Natural killer cell (primary cell): Measurements from ENCODE around the gene SLC4A5. TPM values are rescaled to one million over a fixed set of nuclear protein-coding genes. Genes with fewer than 3 reads are reported as not detected.

ENCODE experiments used
- ATAC-seq, 3 donors: fragments of 150-1000 bp in 2 of 3; fragments of 200-7000 bp in 1 of 3; cut with Tn5 transposase; 1 replicate in 1 of 3; 2 replicates in 2 of 3; pipeline ENCODE4 v1.10.0; 2021; ENCODE audit warnings: mild to moderate bottlenecking in 2 of 3, moderate library complexity in 2 of 3
- DNase-seq, 2 donors: peaks; one replicate each; pipeline versions ENCODE4 v3.0.0 to v3.0.0-alpha.2; 2013 to 2021; ENCODE audit warnings: mixed read lengths in 1 of 2
- H3K27ac ChIP-seq: one replicate; pipeline ENCODE4 v1.5.1; 2013; ENCODE audit warnings: mild to moderate bottlenecking, low read length
- H3K27me3 ChIP-seq: one replicate; pipeline ENCODE4 v1.6.1; 2013; ENCODE audit warnings: low read length; ENCODE audit not compliant: control insufficient read depth, insufficient read depth
- H3K36me3 ChIP-seq: one replicate; pipeline ENCODE4 v1.6.1; 2013; ENCODE audit warnings: low read length; ENCODE audit not compliant: control insufficient read depth, insufficient read depth
- H3K4me1 ChIP-seq: one replicate; pipeline ENCODE4 v1.6.1; 2013; ENCODE audit warnings: low read length; ENCODE audit not compliant: control insufficient read depth, insufficient read depth
- H3K4me3 ChIP-seq: one replicate; pipeline ENCODE4 v1.5.1; 2013; ENCODE audit warnings: low read length
- H3K9me3 ChIP-seq: one replicate; pipeline ENCODE4 v1.6.1; 2013; ENCODE audit warnings: low read length; ENCODE audit not compliant: control insufficient read depth, insufficient read depth
- H3K27ac Mint-ChIP-seq, 2 donors: one replicate each; pipeline ENCODE4 v1.8.0; 2022; ENCODE audit warnings: mild to moderate bottlenecking in 2 of 2, mixed read lengths in 2 of 2, moderate library complexity in 1 of 2
- H3K27me3 Mint-ChIP-seq, 2 donors: one replicate each; pipeline ENCODE4 v1.8.0; 2022; ENCODE audit warnings: low read depth in 2 of 2, mixed read lengths in 2 of 2
- H3K36me3 Mint-ChIP-seq: one replicate; pipeline ENCODE4 v1.8.0; 2022; ENCODE audit warnings: mixed read lengths
- H3K4me1 Mint-ChIP-seq, 2 donors: one replicate each; pipeline ENCODE4 v1.8.0; 2022; ENCODE audit warnings: mixed read lengths in 2 of 2
- H3K4me3 Mint-ChIP-seq: one replicate; pipeline ENCODE4 v1.8.0; 2022; ENCODE audit warnings: mild to moderate bottlenecking, moderate library complexity, mixed read lengths
- H3K9me3 Mint-ChIP-seq, 2 donors: one replicate each; pipeline ENCODE4 v1.8.0; 2022; ENCODE audit warnings: mixed read lengths in 2 of 2
- CTCF ChIP-seq: fragments of 200-600 bp; IDR thresholded peaks from one replicate; pipeline ENCODE4 v1.8.0; 2022; ENCODE audit warnings: antibody characterized with exemption
- WGBS: methylation state at CpG from one replicate; pipeline ENCODE4 v1.1.7; 2013; ENCODE audit warnings: missing lambda C conversion rate; ENCODE audit not compliant: insufficient coverage; 5-methylcytosine and 5-hydroxymethylcytosine counted together
- intact Hi-C: fragments of 100-400 bp; cut with micrococcal nuclease; formaldehyde crosslinking; loops from one replicate; pipeline ENCODE4 v1.14.2; 2022
- total RNA-seq, 4 donors: library from RNA; stranded (reverse); fragments of 120-200 nt in 1 of 4; gene quantifications; one replicate each; pipeline versions ENCODE4 v1.2.3 to v1.2.4, GENCODE V29; 2013 to 2022

SLC4A5 gene
- total RNA-seq, 3 donors from 2014 or later (not counting 1 experiment from before 2014, with no cell fraction given), result 5.3 to 8.4 (median 8.0) TPM

DNA sequence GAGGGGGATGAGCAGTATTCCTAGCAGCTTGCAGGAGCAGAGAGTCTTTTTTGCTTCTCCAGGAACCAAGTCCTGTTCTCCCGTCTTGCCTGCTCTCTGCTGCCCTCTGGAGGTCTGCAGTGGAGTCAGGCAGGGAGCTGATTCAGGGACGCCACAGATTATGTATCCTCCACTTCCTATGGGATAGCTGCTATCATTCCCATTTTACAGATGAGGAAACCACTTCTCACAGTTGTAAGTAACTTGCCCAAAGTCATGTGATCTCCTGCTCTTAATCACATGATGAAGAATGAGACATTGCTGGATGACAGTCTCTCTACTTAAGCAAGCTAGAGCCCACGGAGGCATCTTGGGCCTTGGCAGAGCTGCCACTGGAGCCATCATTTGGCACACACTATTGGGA is 8.3 kb downstream of the SLC4A5 start:
- H3K9me3 Mint-ChIP-seq, result no peaks in the 10 kb centered on the region
- Histone ChIP-seq H3K27ac (no peak overlapping the region), H3K4me1 (peaks cover 2% of the 10 kb centered on the region), H3K9me3 (peaks cover 6% of the 10 kb centered on the region), H3K36me3 (peaks cover 3% of the 10 kb centered on the region), H3K4me3 (no peak overlapping the region), H3K27me3 (no peaks in the 10 kb centered on the region)
- H3K27me3 Mint-ChIP-seq, result no peaks in the 10 kb centered on the region
- intact Hi-C loops, result loop anchor here (1.0 kb wide), 2 partner anchors 85 to 511 kb away; no protein-coding TSS in a partner anchor
- no peak overlapping the region for H3K27ac Mint-ChIP-seq
- H3K4me1 Mint-ChIP-seq, result no peaks in the 10 kb centered on the region
- DNase-seq, result peak; percentile 71 to 89
- H3K36me3 Mint-ChIP-seq, result no peaks in the 10 kb centered on the region
- TF ChIP-seq CTCF, result peak; percentile 99
- peak; percentile 78 to 90 (median 85) for ATAC-seq
- 43% methylated on average over 3 of the region's 3 CpGs for WGBS
- H3K4me3 Mint-ChIP-seq, result no peak overlapping the region

- no peak for TF ChIP-seq CTCF
- H3K36me3 Mint-ChIP-seq, result no peaks in the 10 kb centered on the region
- H3K4me3 ChIP-seq, result no peak overlapping the region
- DNase-seq, result no peak
- H3K4me3 Mint-ChIP-seq, result no peak overlapping the region
- intact Hi-C loops, result no loop called here
- no peak overlapping the region for H3K27ac ChIP-seq
- peaks cover 3% of the 10 kb centered on the region for H3K36me3 ChIP-seq
- H3K4me1 ChIP-seq, result peaks cover 2% of the 10 kb centered on the region
- no peak overlapping the region for H3K27ac Mint-ChIP-seq
- H3K9me3 ChIP-seq, result peaks cover 6% of the 10 kb centered on the region
- no peaks in the 10 kb centered on the region for H3K4me1 Mint-ChIP-seq
- WGBS, result 94% methylated on average over 6 of the region's 6 CpGs
- no peaks in the 10 kb centered on the region for H3K9me3 Mint-ChIP-seq
- H3K27me3 ChIP-seq, result no peaks in the 10 kb centered on the region
- H3K27me3 Mint-ChIP-seq, result no peaks in the 10 kb centered on the region
- ATAC-seq, result no peak
Observed at GRCh38 chr2:74333896-74334586, 9.2 kb downstream of the SLC4A5 start.

DNA sequence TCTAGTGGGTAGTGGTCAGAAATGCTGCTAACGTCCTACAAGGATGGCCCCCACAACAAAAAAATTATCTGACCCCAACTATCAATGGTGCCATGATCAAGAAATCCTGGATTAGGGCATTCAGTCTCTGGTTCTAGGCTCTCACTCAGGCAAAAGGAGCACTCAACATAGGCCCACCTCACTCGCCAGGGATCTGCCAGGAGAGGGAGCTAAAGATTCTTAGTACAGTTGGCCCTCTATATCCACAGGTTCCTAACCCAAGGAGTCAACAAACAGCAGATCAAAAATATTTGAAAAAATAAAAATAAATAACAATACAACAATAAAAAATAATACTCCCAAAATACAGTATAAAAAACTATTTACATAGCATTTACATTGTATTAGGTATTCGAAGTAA is 10.0 kb downstream of the SLC4A5 start:
- intact Hi-C loops, result no loop called here
- no peaks in the 10 kb centered on the region for H3K36me3 Mint-ChIP-seq
- H3K27me3 Mint-ChIP-seq, result no peaks in the 10 kb centered on the region
- no peak overlapping the region for H3K27ac Mint-ChIP-seq
- 80% methylated on average over 3 of the region's 3 CpGs for WGBS
- Histone ChIP-seq H3K27me3 (no peaks in the 10 kb centered on the region), H3K9me3 (peaks cover 6% of the 10 kb centered on the region), H3K36me3 (peaks cover 3% of the 10 kb centered on the region), H3K4me1 (peaks cover 3% of the 10 kb centered on the region), H3K27ac (no peak overlapping the region), H3K4me3 (no peak overlapping the region)
- ATAC-seq (no peak), DNase-seq (peak in 1 of 2 donors; percentile 14)
- peaks cover 0 to 3% of the 10 kb centered on the region in 2 donors for H3K4me1 Mint-ChIP-seq
- H3K4me3 Mint-ChIP-seq, result no peak overlapping the region
- H3K9me3 Mint-ChIP-seq, result no peaks in the 10 kb centered on the region
- TF ChIP-seq CTCF, result no peak
